Stimulated activated CD4-positive, alpha-beta T cell treated with anti-CD3 and anti-CD28 coated beads, Interleukin-1b, Interleukin-23, amount 100 ng/mL, for 24 hours (primary cell): ENCODE data around the gene ANGPT4.
A peak's percentile ranks its signal among the peaks of the same experiment; 100 is the strongest.

Experiments
- DNase-seq, 4 experiments: peaks; one replicate each; pipeline ENCODE4 v3.0.0-alpha.2; 2020; ENCODE audit warnings: low read depth in 4 of 4, low spot score in 1 of 4

Gene ANGPT4

GRCh38 chr20:845941-846893 lies 69.9 kb downstream of the ANGPT4 start:
- no peak for DNase-seq

- DNase-seq: no peak
These were observed 70.8 kb downstream of the ANGPT4 start for GRCh38 chr20:845226-845868.

- peak; percentile 67 to 84 (median 75) for DNase-seq
These were observed 71.5 kb downstream of the ANGPT4 start for GRCh38 chr20:844473-845225.

DNA sequence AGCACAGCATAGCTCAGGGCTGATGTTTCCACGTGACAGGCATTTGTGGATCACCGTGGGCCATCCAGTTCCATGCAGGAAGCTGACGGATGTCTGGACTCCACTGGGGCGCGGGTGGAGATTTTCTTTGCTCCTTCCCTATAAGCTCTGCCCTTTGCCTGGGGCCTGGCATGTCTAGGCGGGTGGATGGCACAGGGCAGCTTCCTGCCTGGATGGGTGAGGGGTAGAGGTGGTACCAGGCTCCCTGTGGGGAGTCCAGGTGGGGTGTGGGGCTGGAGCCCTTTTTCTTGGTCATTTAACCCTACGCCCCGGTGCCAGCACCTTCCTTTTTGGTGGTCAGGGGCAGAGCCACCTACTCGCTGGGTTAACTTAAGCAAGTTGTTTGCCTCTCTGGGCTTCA lies 72.2 kb downstream of the ANGPT4 start:
- no peak for DNase-seq

DNA sequence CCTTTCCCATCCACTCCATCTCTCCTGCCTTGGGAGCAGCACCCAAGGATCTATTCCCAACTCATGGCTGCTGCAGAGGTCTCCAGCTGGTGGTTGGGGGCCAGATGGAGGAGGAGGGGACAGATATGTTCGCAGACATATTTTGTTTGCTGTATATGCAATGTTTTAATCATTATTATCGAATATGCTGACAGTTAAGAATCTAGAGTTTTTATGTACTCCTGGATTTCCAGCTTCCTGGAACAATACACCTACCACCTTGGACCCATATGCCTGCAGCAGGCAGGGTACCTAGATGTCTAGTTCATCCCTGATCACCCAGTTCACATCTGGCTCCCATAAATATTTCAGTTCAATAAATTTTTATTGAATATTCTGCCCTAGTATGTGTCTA lies 73.6 kb downstream of the ANGPT4 start:
- DNase-seq: no peak

DNA sequence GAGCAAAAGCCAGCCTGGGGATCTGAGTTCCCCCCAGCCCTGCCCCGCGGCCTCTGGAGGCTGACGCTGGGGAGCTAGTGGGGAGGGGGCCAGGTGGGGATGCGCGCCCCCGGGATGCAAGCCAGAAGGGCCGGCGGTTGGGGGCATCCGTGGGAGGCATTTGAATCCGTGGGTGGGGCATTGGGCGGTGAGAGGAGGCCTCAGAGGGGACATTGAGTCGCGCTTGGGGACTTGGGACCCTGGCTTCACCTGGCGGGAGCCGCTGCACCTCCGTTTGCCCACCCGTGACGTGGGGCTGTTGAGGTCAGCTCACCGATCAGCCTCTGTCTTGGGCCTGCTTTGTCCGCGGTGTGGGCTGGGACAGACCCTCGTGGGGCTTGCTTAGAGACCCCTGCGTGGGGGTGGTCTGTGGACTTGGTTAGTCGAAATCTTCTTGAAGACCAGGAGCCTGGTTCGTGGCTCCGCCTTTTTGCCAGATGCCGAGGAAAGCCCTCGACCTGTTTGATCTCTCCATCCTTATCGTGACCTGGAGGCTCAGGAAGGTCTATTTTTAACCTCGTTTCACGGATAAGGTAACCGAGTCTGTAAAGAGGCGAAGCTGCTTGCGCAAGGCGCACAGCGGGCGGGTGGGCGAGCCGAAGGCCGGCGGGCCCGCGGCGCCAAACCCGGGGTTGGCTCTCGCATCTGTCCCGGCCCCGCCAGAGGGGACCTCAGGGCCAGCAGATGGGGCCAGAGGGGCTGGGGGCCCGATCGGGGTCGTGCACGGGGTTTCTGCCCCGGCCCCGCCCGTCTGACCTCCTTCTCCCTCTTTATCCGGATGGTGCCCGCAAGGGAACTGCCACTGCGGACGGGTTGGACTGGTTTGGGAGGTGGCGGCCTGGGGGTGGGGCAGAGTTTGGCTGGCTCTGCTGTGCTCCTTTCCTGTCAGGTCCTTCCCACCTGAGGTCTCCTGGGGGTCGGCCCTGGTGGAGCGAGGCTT lies 74.3 kb downstream of the ANGPT4 start:
- no peak for DNase-seq

DNA sequence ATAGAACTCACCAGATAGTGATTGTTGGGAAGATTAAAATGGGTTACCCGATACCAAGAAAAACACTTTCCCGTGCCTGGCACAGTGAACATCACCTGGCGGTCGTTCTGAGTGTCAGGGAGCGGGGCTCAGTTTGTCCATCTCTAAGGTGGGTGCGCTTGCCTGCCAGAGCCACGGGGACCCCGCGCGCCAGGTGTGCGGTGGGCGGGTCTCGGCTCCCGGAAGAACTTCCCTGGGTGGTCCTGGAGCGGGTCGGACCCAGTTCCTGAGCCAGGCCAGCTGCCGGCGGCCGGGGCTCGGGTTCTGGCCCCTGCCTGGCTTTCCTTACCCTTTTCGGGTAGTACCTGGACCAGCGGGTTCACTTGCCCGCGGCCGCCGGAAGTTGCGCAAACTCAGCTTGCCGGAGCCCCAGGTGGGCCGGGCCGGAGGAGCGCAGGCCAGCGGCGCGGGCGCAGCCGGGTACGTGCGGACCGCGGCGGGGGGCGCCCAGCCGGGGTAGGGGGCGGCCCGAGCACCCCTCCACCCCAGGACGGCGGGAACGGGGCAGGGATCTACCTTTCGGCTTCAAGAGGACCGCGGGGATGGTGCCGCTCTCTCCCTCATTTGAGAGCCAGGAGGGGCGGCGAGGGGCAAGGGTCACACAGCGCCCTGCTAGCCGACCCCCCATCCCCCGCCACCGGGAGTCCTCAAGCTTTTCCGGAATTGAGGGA lies 75.1 kb downstream of the ANGPT4 start:
- no peak for DNase-seq

GRCh38 chr20:840503-840857 lies 75.7 kb downstream of the ANGPT4 start:
- DNase-seq: no peak

DNA sequence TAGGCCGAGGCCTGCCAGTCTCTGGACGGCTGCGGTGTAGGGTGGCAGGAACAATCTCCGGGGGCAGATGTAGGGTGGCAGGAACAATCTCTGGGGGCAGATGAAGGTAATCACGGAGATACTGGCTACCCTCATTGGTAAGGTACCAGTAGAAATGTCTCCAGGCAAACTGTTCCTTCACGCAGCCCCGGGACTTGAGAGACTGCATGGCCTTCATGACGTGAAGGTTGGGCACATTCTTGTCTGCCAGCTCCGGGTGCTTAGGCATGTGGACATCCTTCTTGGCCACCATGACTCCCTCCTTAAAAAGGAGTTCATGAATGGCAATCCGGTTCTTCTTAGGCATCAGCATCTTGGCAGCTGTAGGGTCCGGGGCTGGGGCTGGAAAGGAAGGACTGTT lies 76.5 kb downstream of the ANGPT4 start:
- DNase-seq: no peak

GRCh38 chr20:839015-839414 lies 77.1 kb downstream of the ANGPT4 start:
- DNase-seq: no peak

GRCh38 chr20:836190-836589 lies 79.9 kb downstream of the ANGPT4 start:
- no peak for DNase-seq

- no peak for DNase-seq
These were observed 80.5 kb downstream of the ANGPT4 start for GRCh38 chr20:835608-836045.

DNA sequence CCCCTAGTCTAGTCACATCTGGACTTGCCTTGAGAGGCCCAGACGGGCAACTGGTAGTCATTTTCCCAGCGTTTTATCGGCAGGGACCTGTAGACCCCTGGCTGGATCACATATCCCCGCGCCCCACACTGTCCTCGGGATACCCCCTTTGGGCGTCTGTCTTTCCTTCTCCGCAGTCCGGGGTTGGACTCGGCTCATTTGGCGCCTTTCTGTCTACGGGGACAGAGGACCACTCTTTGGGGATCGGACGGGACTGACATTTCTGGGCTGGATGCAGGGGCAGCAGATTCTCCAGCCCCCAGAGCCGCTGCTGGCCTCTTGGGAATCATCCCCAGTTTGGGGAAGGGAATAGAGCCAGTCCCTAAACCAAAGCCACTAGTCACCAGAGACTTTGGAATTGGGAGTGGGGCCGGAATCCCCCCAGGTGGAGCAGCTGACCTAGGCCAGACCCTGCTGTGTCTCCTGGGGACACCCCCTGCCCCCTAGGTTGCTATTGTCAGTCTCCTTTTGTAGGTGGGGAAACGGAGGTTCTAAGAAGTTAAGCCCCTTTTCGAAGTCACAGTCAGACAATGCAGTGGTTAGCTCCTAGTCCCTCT lies 81.9 kb downstream of the ANGPT4 start:
- DNase-seq: no peak

DNA sequence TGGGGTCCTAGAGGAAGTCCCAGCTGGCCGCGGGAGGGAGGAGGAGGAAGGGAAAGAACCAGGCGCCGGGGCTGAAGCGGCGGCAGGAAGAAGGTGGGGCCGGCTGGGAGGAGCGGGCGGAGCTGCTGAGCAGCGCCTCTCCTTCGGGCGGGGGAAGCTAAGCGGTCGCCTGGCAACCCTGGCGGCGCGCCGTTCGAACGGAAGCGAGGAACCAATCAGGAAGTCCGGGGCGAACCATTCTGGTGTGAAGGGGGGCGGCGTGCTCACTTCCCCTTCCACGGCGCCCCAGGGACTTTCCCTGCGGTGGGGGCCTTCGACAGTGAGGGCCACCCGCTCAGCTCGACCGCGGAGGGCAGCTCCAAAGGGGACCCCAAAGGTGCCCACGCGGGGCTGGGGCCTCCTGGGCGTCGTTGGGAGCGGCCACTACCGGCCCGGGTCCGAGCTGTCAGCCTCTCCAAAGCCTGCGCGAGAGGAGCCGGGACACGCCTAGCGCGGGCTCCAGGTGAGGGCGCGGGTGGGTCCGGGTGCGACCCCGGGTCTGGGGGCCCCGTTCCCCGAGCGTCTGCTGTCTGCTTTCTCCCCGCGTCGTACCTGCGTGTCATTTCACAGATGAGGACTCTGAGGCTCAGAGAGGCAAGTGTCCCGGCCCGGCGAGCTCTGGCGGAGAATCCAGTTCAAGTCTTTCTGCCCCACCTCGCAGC lies 82.5 kb downstream of the ANGPT4 start, which contains the start of gene FAM110A:
TSS of gene FAM110A (plus strand) at position 266 of the 701 bp plus-strand sequence. CDS start 11,090 bp downstream, outside the sequence.
- DNase-seq: peak; percentile 86 to 91 (median 89)

- DNase-seq: no peak
These were observed 83.0 kb downstream of the ANGPT4 start for GRCh38 chr20:833121-833449.

- DNase-seq: no peak
These were observed 84.2 kb downstream of the ANGPT4 start for GRCh38 chr20:831956-832355.

DNA sequence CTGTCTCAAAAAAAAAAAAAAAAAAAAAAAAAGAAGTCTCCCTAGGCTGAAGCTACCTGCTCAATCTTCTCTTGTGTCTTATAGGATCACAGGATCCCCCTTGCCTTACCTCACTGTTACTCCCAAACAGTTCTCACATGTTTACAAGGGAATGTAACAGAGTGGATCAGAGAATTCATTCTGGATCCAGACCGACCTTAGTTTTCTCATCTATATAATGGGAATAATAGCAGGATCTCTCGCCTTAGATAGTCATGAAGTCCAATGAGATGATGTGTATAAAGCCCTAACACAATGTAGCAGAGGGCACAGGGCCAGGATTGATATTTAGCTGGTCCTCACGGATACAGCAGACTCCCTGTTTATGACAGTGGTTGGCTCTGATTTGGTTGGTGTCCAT lies 84.9 kb downstream of the ANGPT4 start:
- no peak for DNase-seq

GRCh38 chr20:830011-830521 lies 86.1 kb downstream of the ANGPT4 start:
- DNase-seq: no peak

DNA sequence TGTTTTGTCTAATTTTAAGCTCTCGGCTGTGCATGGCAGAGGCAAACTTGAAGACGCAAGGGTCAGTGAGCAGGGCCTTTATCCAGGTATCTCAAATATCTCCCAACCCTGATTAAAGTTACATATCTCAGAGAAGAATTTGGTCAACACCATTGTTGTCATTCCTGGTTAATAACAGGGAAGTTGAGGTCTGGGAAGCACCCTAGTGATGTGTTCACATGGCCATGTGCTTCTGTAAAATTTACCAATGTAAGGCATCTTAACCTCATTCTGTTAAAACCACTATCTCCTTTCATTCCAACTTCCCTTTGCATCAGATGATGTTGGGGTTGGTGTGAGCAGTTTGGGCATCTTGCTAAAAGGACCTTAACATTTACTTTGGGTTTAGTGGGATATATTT lies 86.6 kb downstream of the ANGPT4 start:
- no peak for DNase-seq
